Activated CD8-positive, alpha-beta T cell treated with anti-CD3 and anti-CD28 coated beads, Interleukin-2, amount 10 ng/mL, durations not matched to agents 7 days and 5 days (primary cell): Measurements from ENCODE around the gene HIPK3. TPM values are rescaled to one million over a fixed set of nuclear protein-coding genes. Genes with fewer than 3 reads are reported as not detected.

ENCODE experiments used
- ATAC-seq: fragments of 150-1000 bp; cut with Tn5 transposase; one replicate; pipeline ENCODE4 v1.10.0; 2021; ENCODE audit warnings: moderate library complexity
- CTCF ChIA-PET: fragments of 350-600 bp; sonication (Branson Sonifier 250); formaldehyde crosslinking; loops from one replicate; lab custom pipeline; 2021; ENCODE audit warnings: antibody characterized with exemption; lab: Charles Lee
- POLR2A ChIA-PET: fragments of 350-600 bp; sonication (Branson Sonifier 250); formaldehyde crosslinking; loops from one replicate; lab custom pipeline; 2021; ENCODE audit warnings: antibody characterized with exemption; lab: Charles Lee
- DNase-seq: peaks from one replicate; pipeline ENCODE4 v3.0.0-alpha.2; 2020
- H3K27ac Mint-ChIP-seq: one replicate; pipeline ENCODE4 v1.8.0; 2021; ENCODE audit warnings: mild to moderate bottlenecking, mixed read lengths
- H3K27me3 Mint-ChIP-seq: one replicate; pipeline ENCODE4 v1.8.0; 2021; ENCODE audit warnings: low read depth, mixed read lengths
- H3K36me3 Mint-ChIP-seq: one replicate; pipeline ENCODE4 v1.8.0; 2021; ENCODE audit warnings: low read depth, mixed read lengths
- H3K4me1 Mint-ChIP-seq: one replicate; pipeline ENCODE4 v1.8.0; 2021; ENCODE audit warnings: low read depth, mixed read lengths
- H3K4me3 Mint-ChIP-seq: one replicate; pipeline ENCODE4 v1.8.0; 2021; ENCODE audit warnings: mild to moderate bottlenecking, mixed read lengths
- H3K9me3 Mint-ChIP-seq: one replicate; pipeline ENCODE4 v1.8.0; 2022; ENCODE audit warnings: mixed read lengths; ENCODE audit not compliant: insufficient read depth
- total RNA-seq, 2 experiments: library from RNA; stranded (reverse); gene quantifications; one replicate each; pipeline ENCODE4 v1.2.3, GENCODE V29; 2021

Gene HIPK3
- total RNA-seq, 2 experiments from 2014 or later, result 36.9 to 37.7 TPM

- H3K36me3 Mint-ChIP-seq, result no peaks in the 10 kb centered on the region
- H3K27me3 Mint-ChIP-seq, result peaks cover 23% of the 10 kb centered on the region
- H3K4me3 Mint-ChIP-seq, result no peak overlapping the region
- no peak overlapping the region for H3K27ac Mint-ChIP-seq
- CTCF ChIA-PET, result no interaction called here
- no peak for ATAC-seq
- H3K4me1 Mint-ChIP-seq, result no peaks in the 10 kb centered on the region
- no peak for DNase-seq
- POLR2A ChIA-PET, result no interaction called here
- no peaks in the 10 kb centered on the region for H3K9me3 Mint-ChIP-seq
These were observed 111.8 kb downstream of the HIPK3 start for GRCh38 chr11:33368931-33369330.

DNA sequence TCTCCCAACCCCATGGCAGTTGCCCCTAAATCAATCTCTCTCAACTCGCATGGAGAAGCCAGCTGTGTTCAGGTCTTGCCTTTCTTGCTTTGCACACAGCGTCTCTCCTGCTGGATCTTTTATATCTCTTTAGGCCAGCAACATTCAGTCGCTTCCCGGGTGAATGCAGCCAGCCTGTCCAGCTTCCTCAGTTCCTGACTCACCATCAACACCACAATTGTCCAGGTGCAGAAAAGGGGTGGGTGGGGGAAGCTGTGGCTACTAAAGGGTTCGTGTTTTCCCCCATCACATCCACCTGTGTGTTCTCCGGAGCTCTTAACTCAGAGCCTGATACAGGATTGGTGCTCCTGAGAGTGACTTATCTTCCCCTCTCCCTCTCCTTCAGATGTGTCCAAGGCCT lies 116.5 kb downstream of the HIPK3 start:
- no peaks in the 10 kb centered on the region for H3K4me1 Mint-ChIP-seq
- peaks cover 47% of the 10 kb centered on the region for H3K27me3 Mint-ChIP-seq
- no peaks in the 10 kb centered on the region for H3K9me3 Mint-ChIP-seq
- no peak overlapping the region for H3K4me3 Mint-ChIP-seq
- no peak for DNase-seq
- no peaks in the 10 kb centered on the region for H3K36me3 Mint-ChIP-seq
- CTCF ChIA-PET, result interaction anchor here (0.6 kb wide), 1 partner anchor 248 kb away, joined by 3 read pairs; no protein-coding TSS in a partner anchor
- ATAC-seq, result no peak
- H3K27ac Mint-ChIP-seq, result no peak overlapping the region
- POLR2A ChIA-PET, result no interaction called here

- peaks cover 52% of the 10 kb centered on the region for H3K27me3 Mint-ChIP-seq
- ChIA-PET POLR2A (interaction anchor here (0.6 kb wide), 1 partner anchor 59 kb away, joined by 4 read pairs; no protein-coding TSS in a partner anchor), CTCF (no interaction called here)
- peak overlapping the region; percentile 41 for H3K4me3 Mint-ChIP-seq
- no peaks in the 10 kb centered on the region for H3K36me3 Mint-ChIP-seq
- peaks cover 4% of the 10 kb centered on the region for H3K4me1 Mint-ChIP-seq
- H3K27ac Mint-ChIP-seq, result no peak overlapping the region
- ATAC-seq, result no peak
- no peak for DNase-seq
- H3K9me3 Mint-ChIP-seq, result no peaks in the 10 kb centered on the region
These were observed 118.1 kb downstream of the HIPK3 start for GRCh38 chr11:33375236-33375635.

DNA sequence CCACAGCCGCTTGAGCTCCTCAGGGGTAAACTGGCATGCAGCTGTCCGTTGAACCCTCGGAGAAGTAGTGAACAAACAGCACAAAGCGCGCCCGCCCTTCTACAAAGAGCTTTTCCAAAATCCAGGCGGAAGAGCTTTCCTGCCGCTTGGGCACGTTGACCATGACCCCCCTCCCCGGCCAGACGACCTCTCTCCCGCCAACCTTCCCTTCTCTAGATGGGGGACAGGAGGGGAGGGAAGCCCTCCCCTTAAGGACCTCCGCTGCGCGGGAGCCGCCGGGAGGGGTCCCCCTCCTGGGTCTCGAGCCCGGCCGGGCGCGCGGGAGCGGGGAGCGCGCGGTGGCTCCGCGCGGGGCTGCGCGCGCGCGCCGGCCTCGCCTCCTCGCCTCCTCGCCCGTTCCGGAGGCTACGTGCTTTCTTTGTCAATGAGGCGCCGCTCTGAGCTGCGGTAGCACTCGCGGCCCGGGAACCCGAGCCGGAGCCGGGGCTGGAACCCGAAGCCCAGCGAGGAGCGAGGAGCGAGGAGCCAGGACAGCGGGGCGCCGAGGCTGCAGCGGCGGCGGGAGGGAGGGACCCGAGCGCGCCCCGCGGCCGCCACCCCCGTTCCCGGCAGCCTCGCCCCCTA lies 118.6 kb downstream of the HIPK3 start, which contains the start of gene KIAA1549L:
KIAA1549L (plus strand) TSS at position 421 of the 624 bp plus-strand sequence.
- Mint-ChIP-seq H3K4me1 (peaks cover 4% of the 10 kb centered on the region), H3K9me3 (no peaks in the 10 kb centered on the region), H3K27me3 (peaks cover 51% of the 10 kb centered on the region), H3K4me3 (peak within 1 kb of the TSS; percentile 41), H3K36me3 (no peaks in the 10 kb centered on the region), H3K27ac (no peak within 1 kb of the TSS)
- ChIA-PET CTCF (no interaction called here), POLR2A (interaction anchor here (0.6 kb wide), 1 partner anchor 60 kb away, joined by 4 read pairs; no protein-coding TSS in a partner anchor)
- ATAC-seq (no peak), DNase-seq (no peak)

GRCh38 chr11:33376331-33377310 lies 119.4 kb downstream of the HIPK3 start:
- Mint-ChIP-seq H3K9me3 (no peaks in the 10 kb centered on the region), H3K4me3 (no peak overlapping the region), H3K27ac (no peak overlapping the region), H3K4me1 (peaks cover 4% of the 10 kb centered on the region), H3K27me3 (peaks cover 51% of the 10 kb centered on the region), H3K36me3 (no peaks in the 10 kb centered on the region)
- DNase-seq (no peak), ATAC-seq (peak; percentile 51)
- ChIA-PET CTCF (no interaction called here), POLR2A (no interaction called here)

DNA sequence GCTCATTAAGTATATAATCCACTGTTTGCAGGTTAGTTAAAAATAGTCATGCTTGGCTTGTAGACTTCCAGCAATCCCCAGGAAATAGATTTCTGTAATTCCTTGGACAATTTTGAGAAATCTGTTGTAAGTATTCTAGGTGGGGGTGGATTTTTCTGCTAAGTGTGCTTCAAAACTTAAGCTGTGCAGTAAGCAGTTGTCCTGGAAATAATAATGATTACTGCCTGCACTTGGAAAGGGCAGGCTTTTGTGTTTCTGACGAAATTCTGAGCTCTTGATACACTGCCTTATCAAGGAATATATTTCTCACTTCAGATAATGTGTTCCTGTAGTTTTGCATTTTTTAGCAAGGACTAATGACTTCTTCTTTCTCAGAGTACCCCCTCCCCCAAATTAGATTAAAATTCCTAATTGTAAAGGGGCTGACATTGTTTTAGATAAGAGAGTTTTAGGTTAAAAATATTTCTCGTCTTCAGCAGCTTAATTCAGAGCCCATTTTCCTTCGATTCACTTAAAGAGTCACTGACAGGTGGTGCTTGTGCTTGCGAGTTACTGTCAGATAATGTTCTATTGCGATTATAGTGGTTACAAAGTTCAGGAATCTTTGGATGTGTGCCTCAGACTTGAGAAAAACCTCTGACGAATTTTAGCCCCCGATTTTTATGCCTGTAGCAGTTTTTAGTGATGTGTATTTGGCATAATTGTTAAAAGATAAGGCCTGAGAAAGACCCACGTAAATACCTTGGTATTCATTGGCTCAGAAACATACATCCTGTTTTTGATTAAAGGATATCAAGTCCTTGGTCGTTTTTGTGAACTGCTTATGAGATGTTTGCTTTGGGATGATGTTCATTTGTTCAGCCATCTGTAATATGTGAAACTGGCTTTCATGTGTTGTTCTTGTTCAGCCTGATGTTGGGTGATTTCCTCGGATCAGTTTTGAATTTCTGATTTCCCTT lies 120.5 kb downstream of the HIPK3 start:
- ChIA-PET POLR2A (no interaction called here), CTCF (no interaction called here)
- Mint-ChIP-seq H3K9me3 (no peaks in the 10 kb centered on the region), H3K36me3 (no peaks in the 10 kb centered on the region), H3K4me3 (no peak overlapping the region), H3K27me3 (peaks cover 49% of the 10 kb centered on the region), H3K4me1 (peaks cover 4% of the 10 kb centered on the region), H3K27ac (no peak overlapping the region)
- no peak for DNase-seq
- no peak for ATAC-seq

DNA sequence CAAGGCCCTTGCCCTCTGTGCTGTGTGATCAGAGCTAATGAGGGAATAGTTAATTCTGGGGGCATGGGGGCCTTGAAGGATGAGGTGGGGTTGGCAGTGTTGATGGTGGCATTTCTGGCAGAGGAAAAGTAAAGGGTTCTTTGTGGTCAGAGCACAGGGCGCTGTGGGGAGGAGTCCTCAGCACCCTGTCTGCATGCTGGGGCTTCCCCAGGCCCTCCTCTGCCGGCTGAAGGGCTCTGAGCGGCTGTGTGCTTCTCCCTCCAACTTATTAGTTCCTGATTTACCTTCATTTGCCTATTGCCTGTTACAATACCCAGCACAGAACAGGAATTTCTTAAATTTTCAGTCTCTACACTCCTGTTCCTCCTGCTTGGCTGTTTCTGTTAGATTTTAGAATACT lies 122.8 kb downstream of the HIPK3 start:
- ATAC-seq (no peak), DNase-seq (no peak)
- H3K36me3 Mint-ChIP-seq, result no peaks in the 10 kb centered on the region
- peaks cover 42% of the 10 kb centered on the region for H3K27me3 Mint-ChIP-seq
- CTCF ChIA-PET, result no interaction called here
- H3K27ac Mint-ChIP-seq, result no peak overlapping the region
- H3K4me1 Mint-ChIP-seq, result peaks cover 4% of the 10 kb centered on the region
- no peak overlapping the region for H3K4me3 Mint-ChIP-seq
- no peaks in the 10 kb centered on the region for H3K9me3 Mint-ChIP-seq
- POLR2A ChIA-PET, result interaction anchor here (0.6 kb wide), 1 partner anchor 448 kb away, joined by 4 read pairs; no protein-coding TSS in a partner anchor

GRCh38 chr11:33383075-33383919 lies 126.1 kb downstream of the HIPK3 start:
- no peak overlapping the region for H3K4me3 Mint-ChIP-seq
- ATAC-seq (no peak), DNase-seq (no peak)
- H3K27me3 Mint-ChIP-seq, result peaks cover 24% of the 10 kb centered on the region
- ChIA-PET POLR2A (no interaction called here), CTCF (no interaction called here)
- H3K9me3 Mint-ChIP-seq, result no peaks in the 10 kb centered on the region
- peaks cover 4% of the 10 kb centered on the region for H3K4me1 Mint-ChIP-seq
- no peak overlapping the region for H3K27ac Mint-ChIP-seq
- no peaks in the 10 kb centered on the region for H3K36me3 Mint-ChIP-seq

DNA sequence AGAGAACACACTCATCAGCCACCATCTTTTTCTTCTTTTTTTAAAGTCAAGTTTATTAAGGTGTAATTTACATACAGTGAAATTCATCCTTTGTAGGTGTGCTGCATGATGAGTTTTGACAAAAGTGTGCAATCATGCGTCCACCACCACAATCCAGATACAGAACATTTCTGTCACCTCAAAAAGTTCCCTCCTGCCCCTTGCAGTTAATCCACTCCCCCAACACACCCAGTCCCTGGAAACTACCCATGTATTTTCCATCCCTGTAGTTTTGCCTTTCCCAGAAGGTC lies 126.7 kb downstream of the HIPK3 start:
- Mint-ChIP-seq H3K4me3 (no peak overlapping the region), H3K9me3 (no peaks in the 10 kb centered on the region), H3K36me3 (no peaks in the 10 kb centered on the region), H3K27ac (no peak overlapping the region), H3K4me1 (peaks cover 4% of the 10 kb centered on the region), H3K27me3 (peaks cover 18% of the 10 kb centered on the region)
- no peak for ATAC-seq
- no peak for DNase-seq
- CTCF ChIA-PET, result no interaction called here
- POLR2A ChIA-PET, result no interaction called here

- no peaks in the 10 kb centered on the region for H3K36me3 Mint-ChIP-seq
- ChIA-PET POLR2A (no interaction called here), CTCF (no interaction called here)
- no peak overlapping the region for H3K4me3 Mint-ChIP-seq
- no peak for DNase-seq
- H3K4me1 Mint-ChIP-seq, result peaks cover 4% of the 10 kb centered on the region
- H3K27me3 Mint-ChIP-seq, result peaks cover 16% of the 10 kb centered on the region
- no peaks in the 10 kb centered on the region for H3K9me3 Mint-ChIP-seq
- no peak overlapping the region for H3K27ac Mint-ChIP-seq
- no peak for ATAC-seq
These were observed 127.0 kb downstream of the HIPK3 start for GRCh38 chr11:33384220-33384619.

GRCh38 chr11:33387581-33387980 lies 130.4 kb downstream of the HIPK3 start:
- H3K27me3 Mint-ChIP-seq, result peaks cover 13% of the 10 kb centered on the region
- ChIA-PET POLR2A (no interaction called here), CTCF (no interaction called here)
- no peaks in the 10 kb centered on the region for H3K36me3 Mint-ChIP-seq
- no peak overlapping the region for H3K4me3 Mint-ChIP-seq
- no peaks in the 10 kb centered on the region for H3K4me1 Mint-ChIP-seq
- ATAC-seq (no peak), DNase-seq (no peak)
- no peaks in the 10 kb centered on the region for H3K9me3 Mint-ChIP-seq
- no peak overlapping the region for H3K27ac Mint-ChIP-seq
